ENCODE data around the gene LIPC.

Gene LIPC

DNA sequence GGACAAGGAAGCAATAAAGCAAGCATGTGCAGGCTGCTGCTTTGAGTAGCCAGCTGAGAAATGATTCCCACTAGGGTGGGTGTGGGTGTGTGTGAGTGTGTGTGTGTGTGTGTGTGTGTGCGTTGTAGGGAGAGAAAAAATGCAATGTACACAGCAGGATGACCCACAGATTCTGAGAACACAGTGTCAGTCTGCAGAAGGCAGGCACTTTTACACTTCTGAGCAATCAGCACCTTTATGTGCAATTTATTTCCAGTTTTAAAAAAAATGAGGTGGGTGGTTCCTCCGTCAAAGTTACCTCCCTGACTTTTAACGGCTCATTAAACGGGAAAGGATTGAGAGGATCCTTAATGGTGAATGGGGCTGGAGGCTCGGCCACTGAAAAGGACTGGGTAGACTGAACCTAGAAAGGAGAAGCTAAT lies 38.5 kb upstream of the LIPC start:
- TF ChIP-seq TAF1 (IDR thresholded peaks at IDR 0.05; ENCODE audit: borderline replicate concordance, low read depth, low read length) (no peak), POLR2AphosphoS5 (IDR thresholded peaks at IDR 0.05; ENCODE audit: low read depth, low read length) (no peak), POLR2A (IDR thresholded peaks at IDR 0.05; ENCODE audit: low read depth, low read length) (no peak)
- DNase-seq (ENCODE audit: insufficient read length) (no peak), FAIRE-seq (no peak)

DNA sequence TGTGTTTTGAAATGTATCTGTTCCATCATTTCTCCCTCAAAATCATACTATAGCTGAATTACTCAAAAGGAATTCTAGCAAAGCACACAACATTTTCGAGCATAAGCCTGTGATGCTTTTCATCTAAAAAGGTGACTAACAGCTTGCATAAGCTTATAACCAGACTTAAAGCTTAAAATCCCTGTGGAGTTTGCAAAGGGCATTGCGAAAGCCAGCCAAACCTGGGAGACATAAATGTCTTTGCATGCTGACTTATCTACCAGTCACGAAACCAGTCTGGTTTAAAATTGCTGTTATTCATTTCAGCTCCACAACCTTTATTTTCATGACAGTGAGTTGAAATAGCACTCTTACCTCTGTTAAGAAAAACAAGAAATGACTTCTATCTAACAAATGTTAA lies 35.6 kb upstream of the LIPC start:
- DNase-seq (ENCODE audit: insufficient read length) (no peak), FAIRE-seq (no peak)
- no peak for TF ChIP-seq POLR2A (IDR thresholded peaks at IDR 0.05; ENCODE audit: low read depth, low read length)
- TF ChIP-seq POLR2AphosphoS5 (IDR thresholded peaks at IDR 0.05; ENCODE audit: low read depth, low read length) = no peak
- no peak for TF ChIP-seq TAF1 (IDR thresholded peaks at IDR 0.05; ENCODE audit: borderline replicate concordance, low read depth, low read length)

DNA sequence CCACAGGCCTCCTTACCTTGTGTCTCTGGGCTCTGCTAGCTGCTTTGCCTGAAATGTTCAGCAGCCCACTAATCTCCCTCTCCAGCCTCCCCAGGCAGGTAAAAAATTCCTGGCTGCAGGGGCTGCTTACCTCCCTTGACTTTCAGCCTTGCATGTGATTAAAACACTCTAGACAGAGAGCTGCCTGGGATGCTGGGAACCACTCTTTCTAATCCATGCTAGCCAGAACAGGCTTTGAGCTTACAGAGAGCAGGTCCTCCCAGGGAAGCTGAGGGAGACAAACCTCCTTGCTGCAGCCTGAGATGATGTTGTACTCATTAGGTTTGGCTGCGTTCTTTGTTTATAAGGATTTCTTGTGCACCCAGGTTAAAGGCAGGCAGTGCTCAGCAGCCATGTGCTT lies 33.7 kb upstream of the LIPC start:
- no peak for DNase-seq (ENCODE audit: insufficient read length)
- no peak for FAIRE-seq
- TF ChIP-seq TAF1 (IDR thresholded peaks at IDR 0.05; ENCODE audit: borderline replicate concordance, low read depth, low read length) (no peak), POLR2AphosphoS5 (IDR thresholded peaks at IDR 0.05; ENCODE audit: low read depth, low read length) (no peak), POLR2A (IDR thresholded peaks at IDR 0.05; ENCODE audit: low read depth, low read length) (no peak)

DNA sequence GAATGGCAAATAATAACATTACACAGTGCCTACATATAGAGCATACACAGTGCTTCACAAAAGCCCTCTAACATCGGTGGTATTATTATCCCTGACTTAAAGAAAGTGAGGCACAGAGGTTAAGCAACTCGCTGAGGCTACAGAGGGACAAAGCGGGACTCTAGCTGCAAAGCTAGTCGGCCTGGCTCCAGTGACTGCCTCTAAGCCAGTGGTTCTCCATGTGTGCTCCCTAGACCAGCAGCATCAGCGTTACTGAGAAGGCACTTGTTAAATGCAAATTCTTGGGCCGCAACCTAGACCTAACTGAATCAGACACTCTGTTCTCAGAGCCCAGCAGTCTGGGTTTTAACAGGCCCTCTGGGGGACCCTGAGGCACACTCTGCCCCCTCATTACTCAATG lies 33.1 kb upstream of the LIPC start:
- no peak for DNase-seq (ENCODE audit: insufficient read length)
- no peak for FAIRE-seq
- no peak for TF ChIP-seq POLR2A (IDR thresholded peaks at IDR 0.05; ENCODE audit: low read depth, low read length)
- TF ChIP-seq POLR2AphosphoS5 (IDR thresholded peaks at IDR 0.05; ENCODE audit: low read depth, low read length) = no peak
- no peak for TF ChIP-seq TAF1 (IDR thresholded peaks at IDR 0.05; ENCODE audit: borderline replicate concordance, low read depth, low read length)

DNA sequence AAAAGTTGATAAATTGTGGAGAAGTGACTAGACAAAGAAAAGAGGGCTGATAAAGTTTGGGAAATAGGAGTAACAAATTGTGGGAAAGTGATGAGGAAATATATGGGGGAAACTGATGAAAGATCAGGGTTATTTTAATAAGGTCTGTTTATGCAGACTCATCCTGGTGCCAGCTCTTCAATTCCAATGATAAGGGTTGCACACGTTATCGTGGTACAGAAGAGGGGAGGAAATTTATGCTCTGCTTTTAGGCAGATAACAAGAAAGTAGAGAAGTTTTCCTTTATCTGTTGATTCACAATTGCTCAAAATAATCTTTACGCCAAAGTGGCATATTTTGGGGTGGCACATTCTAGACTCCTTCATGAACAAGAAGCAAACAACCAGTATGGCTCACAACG lies 32.1 kb upstream of the LIPC start:
- FAIRE-seq (no peak), DNase-seq (ENCODE audit: insufficient read length) (no peak)
- TF ChIP-seq POLR2AphosphoS5 (IDR thresholded peaks at IDR 0.05; ENCODE audit: low read depth, low read length) (no peak), POLR2A (IDR thresholded peaks at IDR 0.05; ENCODE audit: low read depth, low read length) (no peak), TAF1 (IDR thresholded peaks at IDR 0.05; ENCODE audit: borderline replicate concordance, low read depth, low read length) (no peak)

DNA sequence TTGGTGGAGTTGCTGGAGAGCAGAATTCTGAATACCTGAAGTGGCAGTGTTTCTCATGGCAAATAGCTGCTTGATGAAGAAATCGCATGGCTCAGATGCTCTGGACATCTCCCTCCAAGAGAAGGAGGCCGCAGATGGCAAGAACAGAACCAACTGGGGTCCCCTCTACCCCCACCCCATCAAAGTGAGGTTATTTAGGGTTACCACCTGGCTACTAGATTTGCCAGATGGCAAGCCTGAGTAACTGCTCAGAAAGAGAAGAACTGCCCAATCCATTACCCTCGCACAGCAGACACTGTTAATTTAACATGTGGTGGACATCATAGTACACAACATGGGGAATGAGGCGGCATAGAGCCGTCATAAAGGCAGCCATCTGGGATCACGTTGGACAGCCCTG lies 30.5 kb upstream of the LIPC start:
- DNase-seq (ENCODE audit: insufficient read length) (no peak), FAIRE-seq (no peak)

DNA sequence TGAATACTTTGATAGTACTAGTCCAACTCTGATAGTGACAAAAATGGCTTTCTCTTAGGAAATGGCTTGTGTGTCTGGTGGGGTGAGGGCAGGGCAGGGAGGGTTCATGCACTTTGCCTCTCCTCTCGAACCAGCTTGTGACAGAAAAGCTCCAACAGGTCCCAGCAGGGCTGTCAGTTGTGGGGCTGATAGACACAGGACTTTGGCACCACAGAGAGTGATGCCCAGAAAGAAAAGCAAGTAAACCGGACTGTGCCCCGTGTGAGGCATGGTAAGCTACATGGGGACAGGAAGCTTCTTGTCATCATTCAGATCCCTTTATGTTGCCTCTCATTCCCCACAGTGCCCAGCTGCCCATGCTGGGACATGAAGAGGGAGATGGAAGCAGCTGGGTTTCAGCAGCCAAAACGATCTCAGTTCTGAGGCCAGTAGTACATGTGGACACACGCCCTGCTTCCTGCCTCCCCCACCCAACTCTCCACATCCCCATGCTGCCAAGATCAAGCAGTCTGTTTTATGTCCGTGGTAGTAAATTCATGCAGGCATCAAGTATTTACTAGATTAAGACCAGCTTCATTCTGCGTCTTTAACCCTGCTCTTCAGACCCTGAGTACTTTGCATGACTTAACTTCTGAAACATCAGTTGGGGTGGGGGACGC lies 29.7 kb upstream of the LIPC start:
- DNase-seq (ENCODE audit: insufficient read length) (no peak), FAIRE-seq (no peak)
- no peak for TF ChIP-seq POLR2A (IDR thresholded peaks at IDR 0.05; ENCODE audit: low read depth, low read length)
- no peak for TF ChIP-seq TAF1 (IDR thresholded peaks at IDR 0.05; ENCODE audit: borderline replicate concordance, low read depth, low read length)
- no peak for TF ChIP-seq POLR2AphosphoS5 (IDR thresholded peaks at IDR 0.05; ENCODE audit: low read depth, low read length)

More for the DNA sequence above, 30.5 kb upstream of the LIPC start:
- TF ChIP-seq POLR2A (IDR thresholded peaks at IDR 0.05; ENCODE audit: low read depth, low read length) (no peak), TAF1 (IDR thresholded peaks at IDR 0.05; ENCODE audit: borderline replicate concordance, low read depth, low read length) (no peak), POLR2AphosphoS5 (IDR thresholded peaks at IDR 0.05; ENCODE audit: low read depth, low read length) (no peak)

DNA sequence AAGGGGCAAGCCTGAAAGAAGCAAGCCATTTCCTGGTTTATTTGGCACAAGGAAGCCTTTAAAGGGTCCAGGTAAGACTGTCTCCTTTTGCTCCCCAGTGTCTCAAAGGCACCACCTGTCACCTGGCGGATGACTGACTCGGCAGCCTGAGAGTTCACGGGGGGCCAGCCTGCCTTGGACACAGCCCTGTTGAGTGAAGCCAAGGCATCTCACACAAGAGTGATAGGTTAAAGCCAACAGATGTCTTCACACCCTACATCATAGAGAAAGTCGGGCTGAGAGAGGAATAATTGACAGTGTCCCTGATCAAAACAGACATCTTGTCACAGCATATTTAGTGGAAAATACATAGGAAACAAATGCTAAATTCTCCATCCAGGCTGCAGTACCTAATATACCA lies 28.2 kb upstream of the LIPC start:
- no peak for DNase-seq (ENCODE audit: insufficient read length)
- TF ChIP-seq POLR2AphosphoS5 (IDR thresholded peaks at IDR 0.05; ENCODE audit: low read depth, low read length) (no peak), TAF1 (IDR thresholded peaks at IDR 0.05; ENCODE audit: borderline replicate concordance, low read depth, low read length) (no peak), POLR2A (IDR thresholded peaks at IDR 0.05; ENCODE audit: low read depth, low read length) (no peak)
- FAIRE-seq = no peak

DNA sequence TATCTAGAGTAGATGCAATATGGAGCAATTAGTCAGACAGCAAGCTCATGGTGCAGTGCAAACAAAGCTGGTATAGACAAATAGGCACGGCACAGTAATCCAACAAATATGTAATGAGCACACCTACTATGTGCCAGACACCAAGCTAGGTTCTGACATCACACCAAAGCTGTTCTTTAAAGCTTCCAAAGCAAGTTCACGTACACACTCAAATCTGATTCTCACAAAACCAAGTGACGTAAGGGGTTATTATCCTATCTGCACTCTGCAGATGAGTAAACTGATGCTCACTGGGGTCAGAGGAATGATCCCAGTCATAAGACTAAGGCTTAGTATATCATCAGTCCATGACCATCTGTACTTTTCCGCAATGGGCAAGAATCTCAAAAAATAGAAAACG lies 27.8 kb upstream of the LIPC start:
- TF ChIP-seq TAF1 (IDR thresholded peaks at IDR 0.05; ENCODE audit: borderline replicate concordance, low read depth, low read length) (no peak), POLR2A (IDR thresholded peaks at IDR 0.05; ENCODE audit: low read depth, low read length) (no peak)
- DNase-seq (ENCODE audit: insufficient read length) (no peak), FAIRE-seq (no peak)

DNA sequence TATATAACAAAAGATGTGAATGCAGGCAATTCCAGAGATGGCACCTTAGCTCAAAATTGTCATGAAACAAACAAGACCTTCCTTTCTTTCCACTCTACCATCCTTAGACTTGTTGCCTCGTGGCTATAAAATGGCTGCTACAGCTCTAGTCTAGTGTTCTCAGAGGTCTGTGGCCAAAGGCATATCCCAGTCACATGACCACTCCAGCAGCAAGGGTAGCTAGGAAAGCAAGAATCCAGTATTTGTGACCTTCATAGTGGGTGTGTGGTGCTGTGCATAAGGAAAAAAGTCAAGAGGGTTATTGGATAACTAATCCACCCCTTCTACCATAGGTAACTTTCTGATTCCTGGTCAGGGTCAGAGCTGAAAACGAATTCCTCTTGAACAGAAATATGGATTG lies 27.1 kb upstream of the LIPC start:
- FAIRE-seq = no peak
- DNase-seq (ENCODE audit: insufficient read length) = no peak
- TF ChIP-seq POLR2A (IDR thresholded peaks at IDR 0.05; ENCODE audit: low read depth, low read length) (no peak), TAF1 (IDR thresholded peaks at IDR 0.05; ENCODE audit: borderline replicate concordance, low read depth, low read length) (no peak), POLR2AphosphoS5 (IDR thresholded peaks at IDR 0.05; ENCODE audit: low read depth, low read length) (no peak)

DNA sequence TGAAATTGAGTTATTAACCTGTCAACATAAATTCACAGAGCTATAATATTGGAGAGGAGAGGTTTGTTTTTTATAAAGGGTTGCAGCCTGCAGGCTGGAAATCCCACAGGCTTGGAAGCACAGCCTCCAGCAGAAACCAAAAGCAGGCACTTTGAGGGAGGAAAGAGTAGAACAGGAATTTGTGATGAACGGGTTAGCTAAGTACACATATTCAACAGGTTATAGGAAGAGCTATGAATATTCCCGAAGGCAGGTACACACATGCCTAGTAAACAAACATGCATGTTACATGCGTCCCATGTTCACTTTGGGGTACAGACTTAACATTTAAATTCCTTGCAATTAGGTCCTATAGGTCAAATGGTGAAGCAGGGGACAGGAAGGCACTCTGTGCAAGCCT lies 25.9 kb upstream of the LIPC start:
- DNase-seq (ENCODE audit: insufficient read length) (no peak), FAIRE-seq (no peak)
- no peak for TF ChIP-seq TAF1 (IDR thresholded peaks at IDR 0.05; ENCODE audit: borderline replicate concordance, low read depth, low read length)
- TF ChIP-seq POLR2A (IDR thresholded peaks at IDR 0.05; ENCODE audit: low read depth, low read length) = no peak
- no peak for TF ChIP-seq POLR2AphosphoS5 (IDR thresholded peaks at IDR 0.05; ENCODE audit: low read depth, low read length)

DNA sequence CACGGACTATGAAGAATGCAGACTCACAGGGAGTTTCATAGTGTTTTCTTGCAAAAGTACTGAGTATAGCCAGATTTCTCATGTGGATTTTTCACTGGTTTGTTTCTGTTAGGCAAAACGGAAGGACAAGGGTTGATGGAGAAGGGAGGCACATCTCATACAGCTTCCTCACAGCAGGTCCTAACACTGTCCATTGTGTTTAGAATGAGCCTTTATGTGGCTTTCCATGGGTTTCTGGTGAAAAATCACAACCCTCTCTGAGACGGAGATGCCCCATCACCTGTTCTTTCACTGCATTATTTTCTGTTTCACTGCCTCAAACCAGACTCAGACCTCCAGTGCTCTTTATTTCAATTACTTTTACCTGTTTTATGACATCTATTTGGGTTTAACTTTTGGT lies 25.0 kb upstream of the LIPC start:
- DNase-seq (ENCODE audit: insufficient read length) (no peak), FAIRE-seq (no peak)
- TF ChIP-seq TAF1 (IDR thresholded peaks at IDR 0.05; ENCODE audit: borderline replicate concordance, low read depth, low read length) (no peak), POLR2AphosphoS5 (IDR thresholded peaks at IDR 0.05; ENCODE audit: low read depth, low read length) (no peak), POLR2A (IDR thresholded peaks at IDR 0.05; ENCODE audit: low read depth, low read length) (no peak)

Measured in GM12892 (cell line).